Limb (tissue), 2 donors: ENCODE data around the gene NFIB.

Source experiments
- DNase-seq, 2 donors: peaks; one replicate each; pipeline ENCODE4 v3.0.0-alpha.2; 2016; ENCODE audit errors: extremely low spot score in 2 of 2

NFIB gene

DNA sequence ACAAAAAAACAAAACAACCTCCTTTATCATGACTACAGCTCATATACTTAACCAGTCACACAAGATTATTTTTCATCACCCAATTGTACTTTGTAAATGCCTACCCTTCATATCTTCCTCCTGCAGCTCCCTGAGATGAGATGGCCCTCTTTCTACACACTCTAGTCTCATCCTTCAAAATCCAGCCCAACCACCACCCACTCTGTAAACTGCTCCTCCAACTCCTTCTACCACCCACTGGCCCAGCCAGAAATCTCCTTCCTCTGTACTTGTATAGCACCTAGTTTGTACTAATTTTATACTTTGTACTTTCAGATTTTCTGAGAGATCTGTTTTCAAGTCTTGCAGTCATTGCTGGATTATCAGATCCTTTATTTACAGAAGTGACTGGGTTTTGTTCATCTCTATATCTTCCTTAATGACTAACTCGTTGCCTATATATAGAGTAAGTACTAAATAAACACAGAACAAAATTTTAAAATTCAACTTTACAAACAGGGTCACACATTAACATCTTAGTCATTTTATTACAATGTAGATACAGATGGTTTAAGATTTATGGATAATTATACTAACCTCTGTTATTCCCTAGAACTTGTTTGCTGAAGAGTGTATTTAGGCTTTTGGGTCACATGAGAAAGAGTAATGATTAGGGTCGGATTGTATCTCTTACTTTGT is 155.7 kb downstream of the NFIB start:
- no peak for DNase-seq

DNA sequence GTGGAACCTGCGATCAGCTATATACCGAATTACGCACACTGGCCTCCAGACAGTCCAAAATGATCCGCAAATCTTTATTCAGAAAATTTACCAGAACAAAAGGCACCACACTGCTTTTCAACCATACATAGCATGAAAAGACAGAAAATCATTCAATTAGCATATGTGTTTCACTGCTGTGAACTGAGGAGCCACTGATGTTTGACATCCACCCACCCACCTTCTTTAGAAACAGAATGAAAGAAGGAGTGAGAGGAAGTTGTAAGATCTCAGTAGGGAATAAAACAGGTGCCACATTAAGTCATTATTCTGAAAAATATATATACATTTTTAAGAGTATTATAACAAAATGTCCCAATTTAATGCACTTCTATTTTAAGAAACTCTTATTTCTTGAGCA is 156.8 kb downstream of the NFIB start:
- no peak for DNase-seq

DNA sequence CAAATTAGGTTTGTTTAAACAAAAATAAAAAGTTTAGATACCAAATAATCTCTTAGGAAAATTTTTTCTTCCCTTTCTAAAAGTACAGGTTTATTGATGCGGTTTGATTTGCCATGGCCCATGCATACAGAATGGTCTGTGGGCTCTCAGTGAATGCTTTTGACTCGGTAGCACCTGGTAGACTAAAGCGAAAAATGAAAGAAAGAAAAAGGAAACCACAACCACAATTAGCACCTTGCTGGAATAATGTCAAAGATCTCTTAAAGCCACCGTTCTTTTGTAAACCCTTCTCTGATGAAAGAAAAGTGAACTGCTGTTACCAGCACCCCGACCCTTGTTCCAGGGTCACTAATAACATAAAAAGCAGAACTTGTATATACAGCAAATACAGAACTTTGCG is 157.9 kb downstream of the NFIB start:
- DNase-seq: no peak

GRCh38 chr9:14155237-14155636 is 158.7 kb downstream of the NFIB start:
- no peak for DNase-seq

DNA sequence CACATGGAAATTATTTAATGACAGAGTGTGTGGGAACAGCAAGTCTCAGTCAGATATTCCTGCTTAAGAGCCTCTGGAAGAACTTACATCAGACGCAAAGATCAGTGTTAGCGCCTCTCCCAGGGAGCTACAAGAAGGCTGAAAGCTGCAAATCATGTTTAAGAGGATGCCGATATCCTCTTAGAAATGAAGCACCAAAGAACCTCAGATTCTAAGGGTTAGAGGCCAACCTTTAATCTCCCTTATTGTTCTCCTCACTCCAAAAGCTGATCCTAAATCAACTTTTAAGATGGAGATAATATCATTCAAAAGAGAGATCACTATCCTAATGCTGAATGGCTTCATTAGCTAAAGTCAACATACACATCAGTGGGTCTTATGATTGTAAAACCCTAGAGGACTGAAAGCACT is 160.6 kb downstream of the NFIB start:
- no peak for DNase-seq

- no peak for DNase-seq
Observed at GRCh38 chr9:14151451-14151850, 162.5 kb downstream of the NFIB start.

GRCh38 chr9:14148501-14149103 is 165.3 kb downstream of the NFIB start:
- DNase-seq: no peak

DNA sequence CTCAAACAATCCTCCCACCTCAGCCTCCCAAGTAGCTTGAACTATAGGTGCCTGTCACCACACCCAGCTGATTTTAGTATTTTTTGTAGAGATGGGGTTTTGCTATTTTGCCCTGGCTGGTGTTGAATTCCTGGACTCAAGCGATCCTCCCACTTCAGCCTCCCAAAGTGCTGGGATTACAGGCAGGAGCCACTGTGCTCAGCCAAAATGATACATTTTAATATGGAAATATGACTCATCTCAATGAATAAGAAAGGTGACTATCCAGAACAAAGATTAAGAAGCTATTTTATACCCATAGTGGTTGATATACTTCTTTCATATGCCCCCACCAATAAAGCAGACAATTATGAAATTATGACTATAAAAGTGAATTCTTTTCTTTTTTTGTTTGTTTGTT is 166.2 kb downstream of the NFIB start:
- DNase-seq: no peak

GRCh38 chr9:14146201-14146874 is 167.6 kb downstream of the NFIB start:
- DNase-seq: no peak

GRCh38 chr9:14144215-14144614 is 169.7 kb downstream of the NFIB start:
- DNase-seq: no peak

DNA sequence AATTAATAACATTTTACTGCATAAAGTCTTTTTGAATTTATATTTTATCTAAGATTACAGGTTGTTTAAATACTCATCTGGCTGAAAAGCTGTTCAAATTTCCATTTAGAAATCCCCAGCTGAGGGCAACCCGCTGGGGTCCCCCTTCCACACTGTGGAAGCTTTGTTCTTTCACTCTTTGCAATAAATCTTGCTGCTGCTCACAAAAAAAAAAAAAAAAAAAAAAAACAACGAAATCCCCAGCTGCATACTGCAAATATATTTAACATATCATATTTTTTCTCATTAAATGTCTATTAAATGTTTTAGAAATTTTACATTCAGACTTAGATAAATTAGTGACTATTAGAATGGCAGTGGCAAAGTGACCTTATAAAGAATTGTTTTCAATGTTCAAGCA is 172.2 kb downstream of the NFIB start:
- DNase-seq: no peak

GRCh38 chr9:14140096-14140697 is 173.7 kb downstream of the NFIB start:
- no peak for DNase-seq

DNA sequence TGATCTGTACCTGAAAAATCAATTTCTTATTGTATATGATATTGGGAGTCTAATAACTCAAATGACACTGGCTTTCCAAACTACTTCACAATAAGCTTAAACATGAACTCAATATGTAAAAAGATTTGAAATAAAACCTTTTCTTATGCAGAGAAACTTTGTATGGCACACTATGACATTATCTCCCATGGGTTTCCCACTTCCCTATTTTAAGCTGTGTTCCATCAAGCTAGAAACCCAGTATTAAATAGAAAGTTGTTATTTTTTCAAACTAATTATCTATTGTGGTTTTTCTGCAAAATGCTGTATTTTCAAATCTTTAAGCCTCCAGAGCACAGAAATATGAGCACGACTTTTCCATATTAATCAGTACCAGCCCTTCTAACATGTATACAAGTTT is 174.7 kb downstream of the NFIB start:
- DNase-seq: no peak

DNA sequence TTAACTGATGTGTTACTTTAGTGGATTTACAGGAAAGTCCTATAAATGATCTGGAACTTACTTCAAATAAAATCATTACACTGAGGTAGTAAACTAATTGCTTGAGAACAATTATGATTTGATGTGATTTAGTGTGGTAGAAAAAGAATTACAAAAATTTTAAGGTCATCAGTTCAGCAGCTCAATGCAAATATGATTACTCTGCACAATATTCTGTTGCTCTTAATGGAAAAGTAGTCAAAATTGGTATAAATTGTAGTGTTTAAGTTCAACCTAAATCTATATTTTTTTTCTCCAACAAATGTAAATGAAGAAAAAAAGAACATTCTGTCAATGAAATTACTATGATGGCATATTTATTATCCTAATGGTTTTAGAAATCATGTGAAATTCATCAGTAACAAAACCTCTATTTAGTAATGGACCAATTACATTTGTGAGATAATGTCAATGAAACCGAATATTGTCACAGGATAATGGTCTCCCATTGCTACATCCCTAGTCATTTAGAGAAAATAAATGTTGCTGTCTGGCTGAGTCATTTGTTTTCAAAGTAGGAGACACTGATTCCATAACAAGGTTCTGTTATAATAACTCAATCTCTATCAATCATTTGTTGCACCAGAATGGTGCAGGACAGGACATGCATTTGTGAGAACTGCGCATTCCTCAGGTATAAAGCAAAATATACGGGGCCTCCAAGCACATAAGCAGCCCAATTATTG is 177.1 kb downstream of the NFIB start:
- no peak for DNase-seq

DNA sequence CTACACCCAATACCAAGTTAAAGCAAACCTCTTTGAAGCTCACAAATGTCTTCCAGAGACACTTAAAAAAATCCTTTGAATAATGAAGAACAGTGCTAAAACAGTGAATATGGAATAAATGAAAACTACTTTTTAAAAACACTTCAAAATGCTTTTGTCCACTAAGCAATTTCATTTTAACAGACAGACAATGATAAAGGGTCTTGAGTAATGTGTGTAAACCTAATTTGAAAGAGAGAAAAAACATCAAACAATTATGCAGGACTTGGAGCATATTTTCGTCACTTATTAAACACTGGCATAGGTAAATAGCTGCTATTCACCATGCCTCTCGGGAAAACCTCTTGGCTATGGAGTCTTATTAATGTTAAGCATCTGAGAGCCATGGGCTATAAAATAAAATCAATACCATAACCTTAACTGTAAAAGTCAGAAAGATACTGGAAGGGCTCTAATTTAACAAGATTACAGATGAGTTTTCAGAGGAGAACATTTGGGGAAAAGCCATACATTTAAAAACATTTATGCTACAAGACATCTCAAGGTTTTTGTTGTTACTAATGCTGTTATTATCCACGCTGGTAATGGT is 177.8 kb downstream of the NFIB start:
- no peak for DNase-seq

DNA sequence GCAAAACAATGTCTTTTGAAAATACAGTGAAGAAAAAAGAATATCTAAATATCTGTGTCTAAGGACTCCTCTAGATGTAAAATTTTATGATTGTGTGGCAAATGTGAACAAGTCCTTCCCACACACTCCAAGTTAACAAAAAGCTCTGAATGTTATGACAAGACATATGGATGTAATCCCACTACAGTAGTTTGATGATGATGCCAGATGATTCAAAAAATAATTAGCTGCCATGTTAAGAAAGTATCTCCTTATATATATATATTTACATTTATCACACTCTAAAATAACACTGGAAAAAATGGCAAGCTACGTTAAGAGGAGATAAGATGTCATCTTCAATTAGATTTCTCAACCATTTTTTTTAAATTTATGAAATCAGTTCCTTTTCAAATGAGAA is 178.5 kb downstream of the NFIB start:
- no peak for DNase-seq

DNA sequence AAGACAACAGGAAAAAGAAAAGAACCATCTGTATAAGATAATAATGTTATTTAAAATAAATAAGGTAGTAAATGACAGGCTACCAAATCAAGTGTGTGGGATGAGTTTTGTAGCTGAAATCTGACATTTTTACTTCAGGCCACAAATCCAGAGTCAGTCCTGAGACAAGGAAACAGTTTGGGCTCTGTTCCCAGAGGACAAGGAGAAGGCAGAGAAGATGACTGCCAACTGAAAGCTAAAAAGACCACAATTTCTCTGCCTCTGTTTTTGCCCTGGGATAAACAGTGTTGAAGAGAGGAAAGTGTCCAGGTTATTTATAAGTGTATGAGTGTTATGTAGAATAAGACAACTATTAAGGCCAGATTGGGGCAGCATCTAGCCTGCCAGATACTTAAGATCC is 180.5 kb downstream of the NFIB start:
- no peak for DNase-seq

DNA sequence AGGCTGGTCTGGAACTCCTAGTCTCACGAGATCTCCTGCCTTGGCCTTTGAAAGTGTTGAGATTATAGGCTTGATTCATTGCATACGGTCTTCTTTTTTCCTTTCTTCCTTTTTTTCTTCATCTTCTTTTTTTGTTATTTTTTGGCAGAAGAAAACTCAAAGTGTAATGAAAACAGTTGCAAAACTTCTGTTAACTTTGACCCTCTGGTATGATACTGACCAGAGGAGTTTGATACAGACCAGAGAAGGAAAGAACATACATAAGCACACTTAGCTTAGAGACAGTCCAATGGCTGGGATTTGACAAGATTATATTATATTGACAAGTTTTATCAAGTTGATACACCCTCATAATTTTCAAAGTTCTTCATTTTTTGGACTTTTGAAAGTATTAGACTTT is 181.2 kb downstream of the NFIB start:
- DNase-seq: no peak

- no peak for DNase-seq
Observed at GRCh38 chr9:14131356-14132088, 182.4 kb downstream of the NFIB start.

DNA sequence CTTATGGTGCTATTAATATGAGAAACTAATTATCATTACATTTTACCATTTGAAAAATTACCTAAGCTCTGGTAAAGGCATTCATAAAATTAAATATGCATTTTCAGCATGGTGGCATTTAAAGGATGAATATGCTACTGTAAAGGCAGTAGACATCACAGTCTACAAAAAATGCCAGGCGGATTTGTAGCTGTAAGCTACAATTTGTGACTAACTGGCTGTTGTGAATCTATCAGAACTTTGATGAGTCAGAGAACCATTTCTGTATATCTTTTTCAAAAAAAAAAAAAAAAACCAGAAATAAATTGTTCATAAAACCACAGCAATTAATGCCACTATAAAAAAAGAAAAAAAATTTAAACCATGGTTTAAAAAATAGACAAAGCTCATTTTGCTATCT is 186.3 kb downstream of the NFIB start:
- DNase-seq: no peak
